HepG2 (cell line): Measurements from ENCODE around the gene CTDNEP1. TPM values are rescaled to one million over a fixed set of nuclear protein-coding genes. Genes with fewer than 3 reads are reported as not detected.

Experiments
- ATAD3A ChIP-seq: sonication (generic); formaldehyde crosslinking; IDR thresholded peaks from 2 replicates; pipeline ENCODE4 v1.4.0; 2020; ENCODE audit warnings: missing genetic modification reagents
- BCL6 ChIP-seq: IDR thresholded peaks from 2 replicates; pipeline ENCODE4 v1.6.1; 2016; ENCODE audit warnings: missing genetic modification reagents, missing compliant biosample characterization
- GPN1 ChIP-seq: sonication (generic); formaldehyde crosslinking; IDR thresholded peaks from 2 replicates; pipeline ENCODE4 v1.5.1; 2020; ENCODE audit warnings: missing genetic modification reagents, borderline replicate concordance
- HBP1 ChIP-seq: IDR thresholded peaks from 2 replicates; pipeline ENCODE4 v1.6.1; 2016; ENCODE audit warnings: low read depth, control low read depth
- HES4 ChIP-seq: sonication (generic); formaldehyde crosslinking; IDR thresholded peaks from 2 replicates; pipeline ENCODE4 v1.9.0; 2021; ENCODE audit warnings: mild to moderate bottlenecking, missing genetic modification reagents, borderline replicate concordance
- HIVEP1 ChIP-seq: sonication (generic); formaldehyde crosslinking; IDR thresholded peaks from 2 replicates; pipeline ENCODE4 v1.4.0; 2020; ENCODE audit warnings: mild to moderate bottlenecking, missing genetic modification reagents
- IRF9 ChIP-seq: sonication (generic); formaldehyde crosslinking; IDR thresholded peaks from 2 replicates; pipeline ENCODE4 v1.8.0; 2022; ENCODE audit warnings: missing genetic modification reagents, mild to moderate bottlenecking, borderline replicate concordance
- KDM5A ChIP-seq: fragments of 200-600 bp; sonication (generic); IDR thresholded peaks from 2 replicates; pipeline ENCODE4 v1.7.0; 2018; ENCODE audit warnings: antibody characterized with exemption, mild to moderate bottlenecking, low read length, borderline replicate concordance
- KLF11 ChIP-seq: IDR thresholded peaks from 2 replicates; pipeline ENCODE4 v1.6.1; 2016; ENCODE audit warnings: missing compliant biosample characterization
- KLF9 ChIP-seq: IDR thresholded peaks from 2 replicates; pipeline ENCODE4 v1.6.1; 2016; ENCODE audit warnings: low read depth
- MAF1 ChIP-seq: sonication (generic); formaldehyde crosslinking; IDR thresholded peaks from 2 replicates; pipeline ENCODE4 v1.5.0; 2020; ENCODE audit warnings: missing genetic modification reagents, borderline replicate concordance
- MIER3 ChIP-seq: IDR thresholded peaks from 2 replicates; pipeline ENCODE4 v1.6.1; 2016; ENCODE audit warnings: missing compliant biosample characterization, borderline replicate concordance
- MYNN ChIP-seq: sonication (generic); formaldehyde crosslinking; IDR thresholded peaks from 2 replicates; pipeline ENCODE4 v1.4.0; 2020; ENCODE audit warnings: mild to moderate bottlenecking, low read depth, missing genetic modification reagents
- NCOA5 ChIP-seq: sonication (generic); formaldehyde crosslinking; IDR thresholded peaks from 2 replicates; pipeline ENCODE4 v1.4.0; 2020; ENCODE audit warnings: missing genetic modification reagents
- PLRG1 ChIP-seq: fragments of 450-650 bp; conservative IDR thresholded peaks from 2 replicates; pipeline ENCODE4 v1.6.1; 2016
- POLR2G ChIP-seq: fragments of 200-400 bp; formaldehyde crosslinking; IDR thresholded peaks from 2 replicates; pipeline ENCODE4 v1.6.1; 2018; ENCODE audit warnings: mild to moderate bottlenecking, low read depth, low read length, moderate library complexity
- SMAD3 ChIP-seq: sonication (generic); formaldehyde crosslinking; IDR thresholded peaks from 2 replicates; pipeline ENCODE4 v1.4.0; 2020; ENCODE audit warnings: missing genetic modification reagents
- TMF1 ChIP-seq: sonication (generic); formaldehyde crosslinking; IDR thresholded peaks from 2 replicates; pipeline ENCODE4 v1.8.1; 2022; ENCODE audit warnings: low read depth, missing genetic modification reagents
- ZNF256 ChIP-seq: sonication (generic); formaldehyde crosslinking; conservative IDR thresholded peaks from 2 replicates; pipeline ENCODE4 v1.4.0; 2020; ENCODE audit warnings: missing genetic modification reagents
- ZNF350 ChIP-seq: sonication (generic); formaldehyde crosslinking; IDR thresholded peaks from 2 replicates; pipeline ENCODE4 v1.4.0; 2020; ENCODE audit warnings: mild to moderate bottlenecking, low read depth, missing genetic modification reagents, borderline replicate concordance
- ZNF605 ChIP-seq: sonication (generic); formaldehyde crosslinking; IDR thresholded peaks from 2 replicates; pipeline ENCODE4 v1.8.0; 2022; ENCODE audit warnings: mild to moderate bottlenecking, missing genetic modification reagents
- ZNF674 ChIP-seq: sonication (generic); formaldehyde crosslinking; IDR thresholded peaks from 2 replicates; pipeline ENCODE4 v1.5.0; 2020; ENCODE audit warnings: low read depth, mild to moderate bottlenecking, missing genetic modification reagents
- ZNF777 ChIP-seq: sonication (generic); formaldehyde crosslinking; IDR thresholded peaks from 2 replicates; pipeline ENCODE4 v1.4.0; 2020; ENCODE audit warnings: missing genetic modification reagents
- polyA plus RNA-seq, 8 experiments: library from polyadenylated mRNA; depleted of rRNA in 3 of 8; stranded (reverse) in 7 of 8; unstranded in 1 of 8; fragments of >200 nt; fragmentation: Illumina TruSeq in 4 of 8; extraction: Trizol in 4 of 8; gene quantifications; 2 replicates each; pipeline versions ENCODE4 v1.2.1 to v1.2.3, GENCODE V29; 2011 to 2016; ENCODE audit warnings: low read depth in 4 of 8, missing spikeins in 1 of 8, mixed read lengths in 1 of 8; ENCODE audit not compliant: insufficient read depth in 1 of 8
- total RNA-seq, 5 experiments: library from RNA; depleted of rRNA; stranded (reverse); fragments of >200 nt; fragmentation: Illumina TruSeq; extraction: Trizol; gene quantifications; 2 replicates each; pipeline ENCODE4 v1.2.3, GENCODE V29; 2016; ENCODE audit warnings: low read depth in 1 of 5
- TF ChIP-seq, protein P1 (sequence below): sonication (generic); formaldehyde crosslinking; IDR thresholded peaks from 2 replicates; pipeline ENCODE4 v1.4.0; 2020; ENCODE audit warnings: missing genetic modification reagents, borderline replicate concordance
- TF ChIP-seq, protein P2 (sequence below): sonication (generic); formaldehyde crosslinking; IDR thresholded peaks from 2 replicates; pipeline ENCODE4 v1.5.0; 2020; ENCODE audit warnings: missing genetic modification reagents, mild to moderate bottlenecking, borderline replicate concordance

Gene CTDNEP1
- total and polyA plus RNA-seq, 2 of the 13 experiments (the other 11 are each of a cell fraction or from before 2014, with no cell fraction given): 19.8 to 118 TPM

- TF ChIP-seq, protein P1, sequence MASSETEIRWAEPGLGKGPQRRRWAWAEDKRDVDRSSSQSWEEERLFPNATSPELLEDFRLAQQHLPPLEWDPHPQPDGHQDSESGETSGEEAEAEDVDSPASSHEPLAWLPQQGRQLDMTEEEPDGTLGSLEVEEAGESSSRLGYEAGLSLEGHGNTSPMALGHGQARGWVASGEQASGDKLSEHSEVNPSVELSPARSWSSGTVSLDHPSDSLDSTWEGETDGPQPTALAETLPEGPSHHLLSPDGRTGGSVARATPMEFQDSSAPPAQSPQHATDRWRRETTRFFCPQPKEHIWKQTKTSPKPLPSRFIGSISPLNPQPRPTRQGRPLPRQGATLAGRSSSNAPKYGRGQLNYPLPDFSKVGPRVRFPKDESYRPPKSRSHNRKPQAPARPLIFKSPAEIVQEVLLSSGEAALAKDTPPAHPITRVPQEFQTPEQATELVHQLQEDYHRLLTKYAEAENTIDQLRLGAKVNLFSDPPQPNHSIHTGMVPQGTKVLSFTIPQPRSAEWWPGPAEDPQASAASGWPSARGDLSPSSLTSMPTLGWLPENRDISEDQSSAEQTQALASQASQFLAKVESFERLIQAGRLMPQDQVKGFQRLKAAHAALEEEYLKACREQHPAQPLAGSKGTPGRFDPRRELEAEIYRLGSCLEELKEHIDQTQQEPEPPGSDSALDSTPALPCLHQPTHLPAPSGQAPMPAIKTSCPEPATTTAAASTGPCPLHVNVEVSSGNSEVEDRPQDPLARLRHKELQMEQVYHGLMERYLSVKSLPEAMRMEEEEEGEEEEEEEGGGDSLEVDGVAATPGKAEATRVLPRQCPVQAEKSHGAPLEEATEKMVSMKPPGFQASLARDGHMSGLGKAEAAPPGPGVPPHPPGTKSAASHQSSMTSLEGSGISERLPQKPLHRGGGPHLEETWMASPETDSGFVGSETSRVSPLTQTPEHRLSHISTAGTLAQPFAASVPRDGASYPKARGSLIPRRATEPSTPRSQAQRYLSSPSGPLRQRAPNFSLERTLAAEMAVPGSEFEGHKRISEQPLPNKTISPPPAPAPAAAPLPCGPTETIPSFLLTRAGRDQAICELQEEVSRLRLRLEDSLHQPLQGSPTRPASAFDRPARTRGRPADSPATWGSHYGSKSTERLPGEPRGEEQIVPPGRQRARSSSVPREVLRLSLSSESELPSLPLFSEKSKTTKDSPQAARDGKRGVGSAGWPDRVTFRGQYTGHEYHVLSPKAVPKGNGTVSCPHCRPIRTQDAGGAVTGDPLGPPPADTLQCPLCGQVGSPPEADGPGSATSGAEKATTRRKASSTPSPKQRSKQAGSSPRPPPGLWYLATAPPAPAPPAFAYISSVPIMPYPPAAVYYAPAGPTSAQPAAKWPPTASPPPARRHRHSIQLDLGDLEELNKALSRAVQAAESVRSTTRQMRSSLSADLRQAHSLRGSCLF: no peak
- no peak for TF ChIP-seq IRF9 (CRISPR knock-in tag)
- TF ChIP-seq ZNF350 (CRISPR knock-in tag): no peak
- TF ChIP-seq ZNF674 (CRISPR knock-in tag): no peak
- 0 out of 2 replicates have a peak, but pooled peaks have one; percentile 10 for TF ChIP-seq KLF11 (CRISPR knock-in tag)
- no peak for TF ChIP-seq MAF1
- peak; percentile 58 for TF ChIP-seq POLR2G
- no peak for TF ChIP-seq SMAD3
- TF ChIP-seq ZNF256: no peak
- TF ChIP-seq ATAD3A (CRISPR knock-in tag): no peak
- TF ChIP-seq HBP1 (CRISPR knock-in tag): 0 out of 2 replicates have a peak, but pooled peaks have one; percentile 43
- TF ChIP-seq MIER3 (CRISPR knock-in tag): no peak; the same call in none of the 2 replicates
- no peak for TF ChIP-seq MYNN (CRISPR knock-in tag)
- TF ChIP-seq GPN1: no peak
- TF ChIP-seq BCL6: 0 out of 2 replicates have a peak, but pooled peaks have one; percentile 17
- peak; percentile 82 for TF ChIP-seq KDM5A
- no peak; the same call in 1 of the 2 replicates for TF ChIP-seq HIVEP1
- TF ChIP-seq HES4 (CRISPR knock-in tag): no peak
- TF ChIP-seq TMF1: no peak
- TF ChIP-seq ZNF605: no peak
- TF ChIP-seq, protein P2, sequence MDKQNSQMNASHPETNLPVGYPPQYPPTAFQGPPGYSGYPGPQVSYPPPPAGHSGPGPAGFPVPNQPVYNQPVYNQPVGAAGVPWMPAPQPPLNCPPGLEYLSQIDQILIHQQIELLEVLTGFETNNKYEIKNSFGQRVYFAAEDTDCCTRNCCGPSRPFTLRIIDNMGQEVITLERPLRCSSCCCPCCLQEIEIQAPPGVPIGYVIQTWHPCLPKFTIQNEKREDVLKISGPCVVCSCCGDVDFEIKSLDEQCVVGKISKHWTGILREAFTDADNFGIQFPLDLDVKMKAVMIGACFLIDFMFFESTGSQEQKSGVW (CRISPR knock-in tag): no peak
- TF ChIP-seq PLRG1: no peak
- TF ChIP-seq NCOA5 (CRISPR knock-in tag): no peak
- no peak for TF ChIP-seq ZNF777 (CRISPR knock-in tag)
- no peak for TF ChIP-seq KLF9 (CRISPR knock-in tag)
Observed at GRCh38 chr17:7251661-7252175, at the start of gene CTDNEP1 (continued).
